HG02623 (cell line): ENCODE data around the gene MYBPHL.
"Not testable (repeated sequence)": the region's sequence is repeated elsewhere in the genome, so short reads cannot be mapped to it uniquely, and the experiment has no call there.

ENCODE experiments used
- ATAC-seq: cut with Tn5 transposase; IDR thresholded peaks from one replicate; pipeline ENCODE4 v1.9.1; 2021; ENCODE audit warnings: moderate library complexity; ENCODE audit not compliant: unreplicated experiment

MYBPHL gene

DNA sequence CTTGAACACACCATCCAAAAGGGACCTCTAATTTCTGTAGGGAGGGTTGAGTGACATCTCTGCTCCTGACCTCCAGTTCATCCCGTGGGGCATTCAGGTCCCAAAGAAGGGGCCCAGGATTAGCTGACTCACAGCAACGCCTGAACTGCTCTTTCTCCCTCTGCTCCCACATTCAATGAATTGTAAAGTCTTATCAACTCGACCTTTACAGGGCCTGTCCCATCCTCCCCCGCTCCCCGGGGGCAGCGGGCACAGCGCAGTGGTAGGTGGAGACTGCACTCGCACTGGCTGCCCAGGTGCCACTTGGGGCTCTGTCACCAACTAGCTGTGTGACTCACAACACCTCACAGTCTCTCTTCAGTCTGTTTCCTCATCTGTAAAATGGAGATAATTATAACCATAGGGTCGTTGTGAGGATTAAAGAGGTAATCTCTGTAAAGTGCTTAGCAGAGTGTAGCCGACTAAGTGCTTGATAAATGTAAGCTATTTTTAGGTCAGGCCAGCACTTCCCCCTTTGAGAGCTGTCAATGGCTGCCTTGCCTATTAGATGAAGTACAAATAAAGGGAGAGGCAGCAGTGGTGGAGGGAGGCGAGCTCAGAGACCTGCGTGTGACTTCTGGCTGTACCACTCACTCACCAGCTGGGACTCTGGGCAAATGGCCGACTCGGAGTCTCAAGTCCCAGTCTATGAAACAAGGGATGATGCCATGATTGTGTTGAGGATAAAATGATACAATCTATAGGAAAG lies 637 bp upstream of the MYBPHL start:
- no peak for ATAC-seq

DNA sequence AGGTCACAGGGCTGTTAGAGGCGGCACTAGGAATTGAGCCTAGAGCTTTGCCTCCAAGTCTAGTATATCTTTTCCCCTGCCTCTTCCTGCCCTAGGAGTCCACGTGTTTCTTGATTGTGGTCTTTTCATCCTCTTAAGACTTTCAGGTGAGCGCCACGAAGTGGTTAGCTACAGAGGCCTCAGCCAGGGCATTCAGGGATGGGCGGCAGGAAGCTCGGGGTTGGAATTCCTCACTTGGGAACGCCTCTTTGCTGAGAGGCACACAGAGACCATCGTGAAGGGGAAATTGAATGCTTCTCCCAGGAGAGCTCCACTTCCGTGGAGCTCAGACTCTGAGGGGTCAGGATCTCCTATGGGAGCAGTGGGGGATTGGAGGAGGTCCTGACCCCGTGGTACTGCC lies 820 bp downstream of the MYBPHL start:
- not testable (repeated sequence) for ATAC-seq

DNA sequence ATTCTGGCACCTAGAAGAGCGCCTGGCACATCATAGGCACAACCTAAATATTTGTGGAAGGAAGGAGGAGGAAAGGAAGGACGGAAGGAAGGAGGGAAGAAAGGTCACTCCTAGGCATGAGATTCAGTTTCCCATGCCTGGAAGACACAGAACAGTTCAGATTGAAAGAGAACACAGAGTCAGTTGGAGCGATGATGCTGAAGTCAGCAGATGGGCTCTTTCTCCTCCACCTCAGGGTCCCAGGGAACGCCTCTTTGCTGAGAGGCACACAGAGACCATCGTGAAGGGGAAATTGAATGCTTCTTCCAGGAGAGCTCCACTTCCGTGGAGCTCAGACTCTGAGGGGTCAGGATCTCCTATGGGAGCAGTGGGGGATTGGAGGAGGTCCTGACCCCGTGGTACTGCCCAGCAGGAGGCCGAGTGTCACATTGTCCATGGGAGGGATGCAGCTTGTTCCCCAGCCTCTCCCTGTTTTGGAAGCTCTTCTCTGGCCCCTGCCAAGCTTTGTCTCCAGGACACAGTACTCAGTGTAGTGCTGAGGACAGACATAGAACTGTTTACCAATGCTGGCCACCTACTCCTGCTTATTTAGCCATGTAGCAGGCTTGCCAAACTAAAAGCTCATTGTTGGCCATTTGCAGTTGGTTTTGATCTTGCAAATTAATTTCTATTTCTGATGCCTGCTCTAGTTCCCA lies 2.4 kb downstream of the MYBPHL start:
- no peak for ATAC-seq

DNA sequence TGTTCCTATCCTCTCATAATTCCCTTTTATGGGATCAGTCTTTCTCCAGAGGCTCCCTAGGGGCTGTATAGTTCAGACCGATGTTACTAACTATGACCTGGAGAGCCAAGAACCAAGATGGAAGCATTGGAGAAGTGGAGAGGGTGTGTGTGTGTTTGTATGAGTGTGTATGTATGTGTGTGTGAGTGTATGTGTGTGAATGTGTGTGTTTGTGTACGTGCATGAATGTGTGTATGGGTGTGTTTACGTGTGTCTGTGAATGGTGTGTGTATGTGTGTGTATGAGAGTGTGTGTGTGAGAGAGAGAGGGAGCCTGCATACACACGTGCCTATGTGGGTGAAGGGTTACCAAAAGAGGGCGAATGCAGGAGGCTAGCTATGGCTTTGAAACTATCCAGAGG lies 4.9 kb downstream of the MYBPHL start:
- ATAC-seq, result no peak

DNA sequence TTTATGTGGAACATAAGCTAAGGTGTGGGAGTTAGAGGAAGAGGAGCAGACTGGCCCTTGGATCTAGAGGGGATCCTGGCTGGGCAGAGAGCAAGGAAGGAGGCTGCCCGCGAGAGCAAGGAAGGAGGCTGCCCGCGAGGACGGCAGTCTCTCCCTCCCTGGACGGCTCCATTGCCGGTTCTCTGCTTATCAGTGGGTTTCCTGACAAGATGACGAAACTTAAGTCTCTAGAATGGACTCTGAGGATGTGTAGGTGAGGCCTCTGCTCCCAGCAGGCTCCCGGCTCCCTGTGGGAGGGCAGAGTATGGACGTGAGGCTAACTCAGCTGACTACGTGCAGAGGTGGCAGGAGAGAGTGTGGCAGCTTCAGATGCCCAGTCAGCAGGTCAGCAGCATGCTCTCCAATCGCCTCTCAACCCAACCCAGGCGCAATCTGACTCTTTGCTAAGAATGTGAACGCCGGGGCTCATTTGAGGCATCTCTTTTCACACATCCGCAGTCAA lies 6.1 kb downstream of the MYBPHL start:
- no peak for ATAC-seq

DNA sequence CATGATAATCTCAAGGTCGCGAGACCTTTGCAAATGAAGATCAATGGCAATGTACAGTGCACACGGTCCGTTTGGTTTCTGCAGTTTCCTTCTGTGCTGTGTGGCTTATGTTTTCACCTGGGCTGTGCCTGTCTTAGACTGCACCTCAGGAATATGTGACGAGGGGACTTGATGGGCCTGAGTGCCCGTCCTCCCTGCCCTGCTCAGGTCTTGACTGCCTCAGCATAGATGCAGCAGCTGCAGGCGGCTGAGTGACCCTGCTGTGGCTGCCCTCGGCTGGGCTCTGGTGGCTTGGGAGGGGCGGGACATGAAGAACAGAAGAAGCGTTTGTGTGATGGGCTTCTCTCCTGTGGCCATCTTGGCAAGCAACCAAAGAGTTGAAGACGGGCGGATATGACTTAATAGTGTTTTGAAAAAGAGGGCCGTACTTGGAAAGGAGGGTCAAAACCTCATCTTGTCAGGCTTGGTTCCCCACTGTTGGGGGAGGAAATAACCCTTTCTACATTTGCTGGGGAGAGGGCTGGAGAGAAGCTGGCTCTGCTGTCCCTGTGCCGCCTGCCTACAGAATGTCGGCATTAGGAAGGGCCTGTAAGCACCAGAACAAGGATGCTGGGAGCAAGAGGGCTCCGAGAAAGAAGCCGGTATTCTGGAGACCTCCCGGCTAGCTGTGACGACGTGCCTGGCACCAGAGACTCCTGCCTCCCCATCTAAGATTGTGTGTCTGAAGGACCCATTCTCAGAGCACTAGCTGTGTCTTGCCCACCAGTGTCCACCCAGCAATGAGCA lies 7.1 kb downstream of the MYBPHL start:
- no peak for ATAC-seq

DNA sequence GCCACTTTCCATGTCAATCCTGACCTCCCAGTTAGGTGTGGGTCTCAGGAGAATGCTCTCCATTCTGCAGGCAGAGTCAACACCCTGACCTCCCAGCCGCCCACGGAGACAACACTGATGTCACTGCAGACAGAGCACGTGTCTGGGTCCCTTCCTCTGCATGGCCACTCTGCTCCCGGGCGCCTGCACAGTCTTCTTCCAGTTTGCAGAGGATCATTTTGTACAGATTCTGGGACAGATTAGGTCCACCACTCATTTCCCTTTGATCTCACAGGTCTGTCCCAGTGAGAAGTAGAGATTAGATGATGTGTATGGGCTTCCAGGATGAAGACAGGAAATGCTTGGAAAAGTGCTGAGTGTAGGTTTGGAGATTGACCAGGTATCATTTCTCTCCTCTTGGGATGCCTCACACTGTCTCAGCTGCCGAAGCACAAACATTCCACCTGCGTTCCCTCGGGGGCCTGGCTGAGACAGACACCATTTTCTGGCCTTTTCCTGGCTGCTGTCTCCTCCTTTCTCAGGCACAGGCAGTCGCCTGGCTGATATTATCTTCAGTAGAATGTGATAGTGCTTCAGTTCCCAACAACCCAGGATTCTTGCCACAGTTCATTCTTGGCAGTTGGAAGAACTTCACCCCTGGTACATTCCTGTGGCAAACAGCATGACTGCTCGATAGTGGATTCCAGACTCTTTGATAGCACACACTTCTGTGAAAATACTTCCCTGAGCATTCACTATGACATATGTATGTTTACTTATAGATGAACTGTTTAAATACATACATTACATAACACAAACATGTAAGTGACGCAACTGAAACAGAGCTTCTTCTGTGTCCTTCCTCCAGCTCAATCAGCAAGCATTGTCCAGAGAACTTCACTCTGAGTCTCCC lies 7.9 kb downstream of the MYBPHL start:
- no peak for ATAC-seq

DNA sequence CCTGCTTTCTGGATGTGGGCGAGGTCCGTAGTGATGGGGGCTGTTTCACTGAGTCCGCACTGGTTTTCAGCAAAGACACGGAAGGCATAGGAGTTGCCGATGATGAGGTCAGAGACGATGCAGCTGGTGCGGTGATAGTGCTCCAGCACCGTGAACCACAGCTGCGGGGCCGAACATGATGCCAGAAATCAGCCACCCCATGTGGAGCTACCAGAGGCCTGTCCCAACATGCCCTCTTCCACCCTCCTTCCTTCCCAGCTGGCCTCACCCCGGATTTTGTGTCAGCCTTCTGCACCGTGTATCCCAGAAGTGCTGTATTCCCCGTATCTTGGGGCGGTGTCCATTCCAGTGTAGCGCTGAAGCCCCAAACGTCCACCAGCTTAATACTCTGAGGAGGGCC lies 10.0 kb downstream of the MYBPHL start:
- ATAC-seq, result no peak

DNA sequence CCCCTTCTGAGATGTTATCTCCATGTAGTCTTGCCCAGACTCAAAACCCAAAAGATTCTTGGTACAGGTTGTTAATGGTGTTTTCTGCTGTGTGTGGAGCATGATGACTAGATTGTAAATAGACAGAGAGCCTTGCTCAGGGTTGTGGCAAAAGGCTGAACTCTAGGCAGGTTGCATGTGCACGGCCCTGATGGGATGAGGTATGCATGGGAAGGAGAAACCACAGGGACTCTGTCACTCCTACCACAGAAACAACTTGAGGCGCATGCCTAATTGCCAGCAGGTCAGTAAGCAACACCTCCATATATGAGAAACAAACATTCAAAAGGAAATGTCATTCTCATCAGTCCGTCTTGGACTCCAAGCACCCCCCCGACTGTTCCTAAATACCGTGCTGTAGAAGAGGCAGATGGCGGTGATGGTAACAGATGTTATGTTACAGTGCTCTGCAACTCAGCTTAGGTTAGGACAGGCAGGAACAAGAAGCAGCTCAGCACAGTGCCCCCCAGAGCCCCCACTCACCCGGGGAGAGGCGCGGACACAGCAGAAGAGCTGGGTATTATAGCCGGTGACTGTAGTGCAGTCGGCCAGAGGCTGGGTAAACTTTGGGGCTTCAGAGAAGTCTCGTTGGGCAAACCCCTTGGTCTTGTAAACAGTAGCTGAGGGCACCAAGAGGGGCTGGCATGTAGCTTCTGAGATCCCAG lies 10.9 kb downstream of the MYBPHL start:
- ATAC-seq, result no peak

DNA sequence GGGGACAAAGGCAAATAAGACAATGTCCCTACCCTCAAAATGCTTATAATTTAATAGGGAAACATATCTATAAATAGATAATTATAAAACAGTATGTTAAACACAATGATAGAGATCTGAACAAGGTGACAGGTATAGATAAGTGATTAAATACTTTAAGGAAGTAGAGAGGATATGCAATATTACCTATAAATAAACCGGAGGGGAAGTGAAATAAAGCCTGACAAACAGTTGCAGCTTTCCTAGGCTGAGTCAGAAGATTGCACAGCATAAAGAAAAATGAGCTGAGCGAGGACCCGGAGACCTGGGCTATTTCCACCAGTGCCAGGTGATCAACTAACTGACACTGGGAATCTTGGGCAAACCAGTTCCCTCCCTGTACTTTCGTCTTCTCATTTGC lies 12.3 kb downstream of the MYBPHL start:
- no peak for ATAC-seq

DNA sequence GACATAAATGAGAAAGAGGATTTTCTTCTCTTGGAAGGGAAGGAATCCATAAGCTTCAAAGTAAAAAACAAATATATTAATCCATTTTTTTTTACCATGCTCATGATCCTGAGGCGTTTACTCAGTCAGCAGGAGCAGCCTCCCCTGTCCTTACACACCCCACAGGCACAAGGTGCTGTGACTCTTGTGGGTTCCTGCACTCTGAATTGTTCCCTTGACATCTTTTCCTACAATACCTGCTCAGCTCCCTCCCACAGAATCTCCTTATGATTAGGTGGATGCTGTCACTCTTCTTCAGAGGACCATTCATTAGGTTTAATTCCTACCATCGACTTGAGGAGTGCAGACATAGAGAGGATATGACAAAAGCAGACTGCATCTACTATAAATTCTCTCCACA lies 13.8 kb downstream of the MYBPHL start:
- no peak for ATAC-seq

DNA sequence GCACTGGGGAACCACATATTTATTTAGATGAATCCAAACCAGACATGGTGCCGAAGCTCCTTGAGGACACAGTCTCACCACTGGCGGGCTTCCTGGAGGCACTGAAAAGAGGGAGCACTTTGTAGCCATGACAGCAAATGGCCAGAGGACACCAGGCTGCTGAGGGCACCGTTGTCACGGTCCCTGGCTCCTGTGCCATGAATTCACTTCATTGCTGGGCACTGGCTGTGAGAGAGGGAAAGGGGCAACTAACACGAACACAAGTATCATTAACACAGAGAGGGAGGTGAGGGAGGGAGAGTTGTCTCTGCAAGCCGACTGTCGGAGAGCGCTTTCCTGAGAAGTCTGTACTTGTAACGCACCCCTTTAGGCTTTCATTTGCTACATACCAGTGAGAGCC lies 14.4 kb downstream of the MYBPHL start:
- ATAC-seq, result no peak

DNA sequence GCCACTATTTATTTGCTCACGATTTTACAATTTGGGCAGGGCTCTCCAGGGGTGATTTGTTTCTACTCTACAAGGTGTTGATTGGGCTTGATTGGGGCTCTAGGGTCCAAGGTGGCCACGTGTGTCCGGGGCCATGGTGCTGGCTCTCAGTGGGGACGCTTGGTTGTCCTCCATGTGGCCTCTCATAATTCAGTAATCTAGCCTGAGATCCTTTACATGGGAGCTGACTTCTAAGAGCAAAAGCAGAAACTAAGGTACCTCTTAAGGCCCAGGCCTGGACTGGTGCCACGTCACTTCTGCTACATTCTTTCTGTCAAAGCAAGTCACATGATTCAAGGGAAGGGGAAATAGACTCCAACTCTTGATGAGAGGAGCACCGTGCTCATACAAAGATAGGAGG lies 15.8 kb downstream of the MYBPHL start:
- no peak for ATAC-seq

DNA sequence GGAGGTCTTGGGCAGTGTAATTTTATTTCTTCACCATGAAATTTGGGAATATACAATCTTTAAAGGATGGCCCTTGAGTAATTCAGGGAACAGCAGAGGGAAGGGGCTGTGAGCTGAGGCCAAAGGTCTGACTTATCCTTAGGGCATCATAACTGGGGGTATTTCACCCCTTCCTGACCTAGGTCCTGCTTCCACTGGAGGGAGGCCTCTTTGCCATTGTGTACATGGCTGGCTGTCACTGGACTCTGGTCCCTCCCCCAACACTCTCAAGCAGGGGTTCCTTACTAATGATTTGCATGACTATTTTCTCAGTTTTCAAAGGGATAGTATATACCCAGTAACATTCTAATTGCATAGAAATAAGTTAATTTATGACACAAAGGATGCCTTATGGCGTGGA lies 16.7 kb downstream of the MYBPHL start:
- ATAC-seq, result no peak

DNA sequence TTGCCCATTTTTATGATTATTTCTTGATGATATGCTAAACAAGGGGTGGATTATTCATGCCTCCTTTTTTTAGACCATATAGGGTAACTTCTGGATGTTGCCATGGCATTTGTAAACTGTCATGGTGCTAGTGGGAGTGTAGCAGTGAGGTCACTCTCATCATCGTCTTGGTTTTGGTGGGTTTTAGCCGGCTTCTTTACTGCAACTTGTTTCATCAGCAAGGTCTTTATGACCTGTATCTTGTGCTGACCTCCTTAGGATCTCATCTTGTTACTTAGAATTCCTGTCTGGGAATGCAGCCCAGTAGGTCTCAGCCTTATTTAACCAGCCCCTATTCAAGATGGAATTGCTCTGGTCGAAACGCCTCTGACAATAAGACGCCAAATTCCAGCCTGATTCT lies 20.0 kb downstream of the MYBPHL start:
- not testable (repeated sequence) for ATAC-seq

DNA sequence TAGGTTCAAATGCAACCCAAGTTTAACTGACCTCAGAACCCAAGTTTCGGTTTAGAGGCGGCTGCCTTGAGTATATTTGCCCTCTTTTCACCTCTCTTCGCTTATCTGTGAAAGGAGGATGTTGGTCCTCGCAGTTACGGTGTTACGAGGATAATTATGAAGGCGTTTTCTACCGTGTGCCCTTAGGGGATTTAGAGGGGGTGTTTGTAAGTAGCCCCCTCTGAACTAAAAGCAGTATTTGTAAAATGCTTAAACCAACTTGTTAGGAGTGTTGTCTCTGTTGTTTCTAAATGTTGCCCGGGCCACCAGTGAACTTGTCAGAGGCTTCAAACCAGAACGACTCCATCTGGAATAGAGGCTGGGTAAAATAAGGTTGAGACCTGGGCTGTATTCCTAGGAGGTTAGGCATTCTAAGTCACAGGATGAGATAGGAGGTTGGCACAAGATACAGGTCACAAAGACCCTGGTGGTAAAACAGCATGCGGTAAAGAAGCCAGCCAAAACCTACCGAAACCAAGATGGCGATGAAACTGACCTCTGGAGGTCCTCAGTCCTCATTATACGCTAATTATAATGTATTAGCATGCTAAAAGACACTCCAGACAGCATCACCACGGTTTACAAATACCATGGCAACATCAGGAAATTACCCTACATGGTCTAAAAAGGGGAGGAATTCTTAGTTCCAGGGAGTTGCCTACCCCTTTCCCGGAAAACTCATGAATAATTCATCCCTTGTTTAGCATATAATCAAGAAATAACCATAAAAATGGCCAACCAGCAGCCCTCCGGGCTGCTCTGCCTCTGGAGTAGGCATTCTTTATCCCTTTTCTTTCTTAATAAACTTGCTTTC lies 22.8 kb downstream of the MYBPHL start:
- ATAC-seq, result peak; percentile 2

DNA sequence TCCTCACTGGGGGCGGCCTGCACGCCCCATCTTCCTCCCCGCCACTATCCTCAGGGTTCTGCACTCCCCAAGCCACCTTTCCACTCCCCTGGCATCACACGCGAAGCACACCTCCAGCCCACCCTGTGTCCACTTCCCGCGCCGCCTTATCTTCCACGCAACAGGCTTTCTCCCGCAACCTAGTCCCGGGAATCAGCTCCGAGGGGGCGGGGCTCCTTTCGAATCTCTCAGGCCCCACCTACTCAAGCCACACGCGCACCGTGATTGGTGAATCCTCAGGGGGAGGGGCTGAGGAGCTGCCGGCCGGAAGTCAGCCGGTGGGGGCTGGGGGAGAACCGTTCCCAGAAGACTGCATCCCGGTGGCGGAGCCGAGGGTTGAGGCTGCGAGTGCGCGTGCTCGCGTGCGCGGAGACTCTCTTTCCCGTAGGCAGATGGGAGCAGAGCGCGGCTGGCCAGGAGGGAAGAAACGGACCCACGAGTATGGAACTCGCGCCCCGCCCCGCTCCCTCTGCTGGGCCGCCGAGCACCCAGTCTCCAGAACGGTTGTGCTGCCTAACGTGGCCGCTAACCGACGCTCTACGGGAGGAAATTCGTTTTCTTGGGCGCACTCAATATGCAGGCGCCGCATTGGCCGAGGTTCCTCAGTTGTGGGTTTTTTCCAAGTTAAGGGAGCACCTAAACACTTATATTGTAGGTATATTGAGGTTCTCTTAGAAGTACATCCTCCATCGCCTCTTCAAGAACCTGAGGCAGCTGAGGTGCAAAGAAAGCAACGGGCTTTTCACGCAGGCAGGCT lies 23.7 kb downstream of the MYBPHL start, which contains the start of gene PSRC1:
PSRC1 (minus strand) TSS at position 194 of the 796 bp plus-strand sequence.
- peak; percentile 96 for ATAC-seq

DNA sequence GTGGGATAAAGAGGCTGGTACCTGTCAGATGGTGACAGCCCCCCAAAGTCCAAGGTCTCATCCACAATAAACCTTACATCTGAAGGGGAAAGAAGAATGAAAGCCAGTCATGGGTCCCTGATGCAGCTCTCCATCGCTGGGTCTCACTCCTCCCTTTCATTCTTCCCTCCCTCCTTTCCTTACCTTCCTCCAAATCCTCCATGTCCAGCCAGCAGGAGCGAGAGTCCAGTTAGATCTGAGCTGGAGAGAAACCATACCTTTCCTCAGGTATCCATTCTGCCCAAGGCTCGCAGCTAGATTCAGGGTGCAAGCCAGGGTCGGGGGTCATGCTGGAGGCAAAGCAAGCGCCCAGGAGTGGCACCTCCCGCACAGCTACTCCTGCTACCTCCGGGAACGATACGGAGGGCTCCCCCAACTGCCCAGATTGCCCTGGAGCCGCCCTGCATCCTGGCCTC lies 24.3 kb downstream of the MYBPHL start:
- no peak for ATAC-seq
